Fibroblast of skin of left quadriceps (primary cell): ENCODE results near the gene CRLF1.
"Not testable (repeated sequence)": the region's sequence is repeated elsewhere in the genome, so short reads cannot be mapped to it uniquely, and the experiment has no call there.

Source experiments
- DNase-seq, 2 experiments: peaks; one replicate each; pipeline ENCODE4 v3.0.0-alpha.2; 2013; ENCODE audit warnings: low read depth in 2 of 2

The CRLF1 gene

GRCh38 chr19:18592732-18593131 is 13.9 kb downstream of the CRLF1 start:
- DNase-seq = not testable (repeated sequence)

DNA sequence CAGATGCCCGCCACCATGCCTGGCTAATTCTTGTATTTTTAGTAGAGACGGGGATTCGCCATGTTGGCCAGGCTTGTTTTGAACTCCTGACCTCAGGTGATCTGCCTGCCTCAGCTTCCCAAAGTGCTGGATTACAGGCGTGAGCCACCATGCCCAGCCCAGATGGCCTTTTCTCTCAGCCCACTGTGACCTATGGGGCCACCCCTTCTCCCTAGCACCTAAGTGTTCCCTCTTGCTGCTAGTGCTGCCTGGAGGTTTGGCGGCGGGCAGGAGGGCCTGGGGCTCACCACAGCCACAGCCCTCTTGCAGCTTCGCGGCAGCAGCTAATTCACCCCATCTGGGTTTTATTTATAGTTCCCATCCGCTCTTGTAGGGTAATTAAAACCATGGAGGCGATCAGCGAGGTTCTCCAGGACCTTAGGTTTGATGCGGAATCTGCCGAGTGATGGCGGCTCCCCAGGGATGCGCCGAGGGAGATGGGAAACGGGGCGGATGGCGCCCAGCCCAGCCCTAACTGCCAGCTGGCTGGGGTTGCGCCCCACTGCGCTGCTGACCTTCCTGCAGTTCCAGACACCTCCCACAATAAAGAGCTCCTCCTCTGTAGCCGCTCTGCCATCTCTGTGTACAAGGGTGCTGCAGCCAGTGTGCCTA is 14.7 kb downstream of the CRLF1 start:
- DNase-seq = peak; percentile 82

DNA sequence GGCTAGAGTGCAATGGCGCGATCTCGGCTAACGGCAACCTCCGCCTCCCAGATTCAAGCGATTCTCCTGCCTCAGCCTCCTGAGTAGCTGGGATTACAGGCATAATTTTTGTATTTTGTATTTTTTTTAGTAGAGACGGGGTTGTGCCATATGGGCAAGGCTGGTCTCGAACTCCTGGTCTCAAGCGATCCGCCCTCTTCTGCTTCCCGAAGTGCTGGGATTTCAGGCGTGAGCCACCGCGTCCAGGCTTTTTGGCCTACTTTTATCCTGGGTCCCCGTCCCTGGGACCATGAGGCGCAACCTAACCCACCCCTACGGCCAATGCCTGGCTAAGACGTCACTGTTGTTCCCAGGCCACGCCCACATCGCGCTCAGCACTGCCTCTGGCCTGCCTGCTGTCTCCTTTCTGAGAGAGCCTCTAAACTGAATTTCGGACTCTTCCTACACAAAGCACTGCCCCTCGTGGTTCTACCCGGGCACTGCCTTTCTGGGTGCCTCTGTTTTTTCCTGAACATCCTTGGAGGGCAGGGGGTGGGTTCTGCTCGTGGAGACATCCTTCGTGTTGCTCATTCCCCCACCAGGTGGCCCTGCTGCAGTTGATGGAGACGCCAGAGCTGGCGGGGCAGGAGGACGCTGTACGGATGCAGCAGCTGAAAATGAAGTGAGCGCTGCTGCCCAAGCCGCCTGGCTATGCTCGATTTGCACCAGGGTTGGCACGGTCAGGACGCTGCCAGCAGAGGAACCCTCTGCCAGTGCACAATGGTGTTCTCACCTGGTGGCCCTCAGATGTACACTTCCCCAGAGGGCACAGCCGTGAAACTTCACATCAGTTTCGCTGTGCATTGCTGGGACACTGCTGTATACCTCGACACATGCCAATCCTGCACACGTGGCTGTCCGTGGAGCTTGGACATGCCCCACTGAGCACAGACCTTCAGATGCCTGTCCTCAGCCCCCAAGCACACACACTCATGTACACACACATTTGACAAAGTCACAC is 16.0 kb downstream of the CRLF1 start:
- peak; percentile 53 to 55 for DNase-seq

- peak; percentile 44 for DNase-seq
These were observed 17.0 kb downstream of the CRLF1 start for GRCh38 chr19:18589380-18590272.

GRCh38 chr19:18588611-18589379 is 17.8 kb downstream of the CRLF1 start, which contains the start of gene REX1BD:
TSS of gene REX1BD (plus strand) at chr19:18588798. CDS start at chr19:18588802, 4 bp downstream.
- peak; percentile 49 to 55 for DNase-seq

DNA sequence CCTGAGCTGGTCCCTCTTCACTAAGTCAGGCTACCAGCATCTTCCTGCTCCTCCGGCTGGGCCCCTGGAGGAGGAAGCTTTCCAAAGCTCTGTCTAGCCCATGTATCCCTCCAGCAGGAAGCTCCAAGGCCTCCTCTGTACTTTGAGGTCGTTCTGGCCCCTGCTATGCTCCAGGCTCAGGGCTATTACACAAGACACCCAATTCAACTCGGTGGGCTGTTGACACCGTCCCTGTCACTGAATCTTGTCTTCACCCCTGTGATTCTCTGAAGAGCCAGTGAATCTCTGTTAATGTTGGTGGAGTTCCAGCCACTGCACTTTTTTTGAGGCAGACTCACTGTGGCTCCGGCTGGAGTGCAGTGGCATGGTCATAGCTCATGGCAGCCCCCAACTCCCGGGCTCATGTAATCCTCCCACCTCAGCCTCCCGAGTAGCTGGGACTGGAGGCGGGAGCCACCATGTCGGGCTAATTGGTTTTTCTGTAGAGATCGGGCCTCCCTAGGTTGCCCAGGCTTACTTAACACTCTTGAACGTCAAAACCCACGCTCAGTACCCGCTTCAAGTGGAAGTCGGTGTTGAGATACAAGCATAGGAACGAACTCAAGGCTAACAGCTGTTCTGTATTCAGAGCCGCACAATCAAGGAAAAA is 18.5 kb downstream of the CRLF1 start:
- DNase-seq = no peak

DNA sequence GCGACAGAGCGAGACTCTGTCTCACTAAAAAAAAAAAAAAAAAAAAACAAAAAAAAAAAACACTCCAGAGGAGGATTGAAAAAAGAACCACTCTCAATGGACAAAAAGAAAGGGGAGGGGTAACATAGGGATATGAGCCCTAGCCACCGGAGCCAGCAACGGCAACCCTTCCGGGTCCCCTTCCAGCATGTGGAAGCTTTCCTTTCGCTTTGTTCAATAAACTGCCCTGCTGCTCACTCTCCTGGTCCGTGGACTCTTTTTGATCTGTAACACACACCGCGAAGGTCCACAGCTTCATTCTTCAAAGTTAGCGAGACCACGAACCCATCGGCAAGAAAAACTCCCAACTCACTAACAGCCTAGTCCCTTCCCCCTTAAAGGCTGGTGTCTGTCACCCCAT is 19.0 kb downstream of the CRLF1 start:
- DNase-seq = no peak

DNA sequence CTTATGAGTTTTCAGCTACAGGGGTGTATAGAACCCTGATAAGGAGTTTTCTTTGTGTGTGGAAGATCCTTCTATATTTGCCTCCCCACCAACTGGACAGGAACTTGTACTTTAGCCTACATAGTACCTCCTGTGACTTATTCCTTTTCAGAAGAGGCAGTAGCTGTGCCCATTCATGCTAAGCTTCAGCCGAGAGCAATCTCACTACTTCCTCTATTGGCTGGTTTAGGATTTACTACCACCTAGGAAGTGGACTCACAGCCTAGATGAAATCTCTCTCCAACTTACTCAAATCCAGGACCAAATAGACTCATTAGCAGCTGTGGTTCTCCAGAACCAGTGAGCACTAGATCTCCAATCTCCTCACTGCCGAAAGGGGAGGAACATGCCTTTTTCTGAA is 20.3 kb downstream of the CRLF1 start:
- DNase-seq = no peak

DNA sequence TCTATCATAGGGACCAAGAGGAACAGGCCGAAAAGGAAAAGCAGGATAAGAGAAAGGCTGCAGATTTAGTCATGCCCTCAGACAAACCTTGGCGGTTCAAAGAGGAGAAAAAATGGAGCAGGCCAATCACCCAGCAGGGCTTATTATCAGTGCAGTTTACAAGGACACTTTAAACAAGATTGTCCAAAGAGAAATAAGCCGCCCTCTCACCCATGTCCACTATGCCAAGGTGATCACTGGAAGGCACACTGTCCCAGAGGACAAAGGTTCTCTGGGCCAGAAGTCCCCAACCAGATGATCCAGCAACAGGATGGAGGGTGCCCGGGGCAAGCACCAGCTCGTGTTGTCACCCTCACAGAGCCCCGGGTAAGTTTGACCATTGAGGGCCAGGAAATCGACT is 26.3 kb downstream of the CRLF1 start:
- no peak for DNase-seq

DNA sequence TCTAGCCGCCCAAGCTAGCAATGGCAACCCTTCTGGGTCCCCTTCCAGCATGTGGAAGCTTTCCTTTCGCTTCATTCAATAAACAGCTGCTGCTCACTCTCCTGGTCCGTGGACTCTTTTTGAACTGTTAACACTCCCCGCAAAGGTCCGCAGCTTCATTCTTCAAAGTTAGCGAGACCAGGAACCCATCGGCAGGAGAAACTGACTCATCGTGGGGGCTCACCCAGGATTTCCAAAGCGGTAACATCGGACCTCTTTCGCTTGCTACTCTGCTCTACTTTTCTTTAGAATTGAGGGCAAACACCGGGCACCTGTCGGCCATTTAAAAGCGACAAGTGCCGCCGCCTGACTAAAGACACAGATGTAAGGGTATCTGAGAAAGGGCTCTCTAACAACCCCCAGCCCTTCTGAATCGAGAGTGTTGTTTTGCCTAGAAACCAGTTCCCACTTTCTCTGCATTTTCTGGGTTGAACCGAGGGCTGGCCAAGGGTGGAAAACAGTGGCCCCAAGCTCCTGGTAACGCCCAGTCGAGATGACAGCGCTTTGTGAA is 29.2 kb downstream of the CRLF1 start:
- DNase-seq = no peak

DNA sequence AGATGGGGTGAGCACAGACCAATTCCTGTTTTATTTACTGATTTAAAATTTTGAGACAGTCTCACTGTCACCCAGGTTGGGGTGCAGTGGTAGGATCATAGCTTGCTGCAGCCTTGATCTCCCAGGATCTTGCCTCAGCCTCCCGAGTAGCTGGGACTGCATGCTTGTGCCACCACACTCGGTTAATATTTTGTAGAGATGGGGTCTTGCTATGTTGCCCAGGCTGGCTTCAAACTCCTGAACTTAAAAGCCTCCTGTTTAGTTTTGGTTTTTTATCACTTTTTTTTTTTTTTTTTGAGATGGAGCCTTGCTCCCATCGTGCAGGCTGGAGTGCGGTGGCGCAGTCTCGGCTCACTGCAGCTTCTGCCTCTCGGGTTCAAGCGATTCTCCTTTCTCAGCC is 30.2 kb downstream of the CRLF1 start:
- DNase-seq = no peak

GRCh38 chr19:18574691-18575291 is 31.8 kb downstream of the CRLF1 start:
- no peak for DNase-seq

DNA sequence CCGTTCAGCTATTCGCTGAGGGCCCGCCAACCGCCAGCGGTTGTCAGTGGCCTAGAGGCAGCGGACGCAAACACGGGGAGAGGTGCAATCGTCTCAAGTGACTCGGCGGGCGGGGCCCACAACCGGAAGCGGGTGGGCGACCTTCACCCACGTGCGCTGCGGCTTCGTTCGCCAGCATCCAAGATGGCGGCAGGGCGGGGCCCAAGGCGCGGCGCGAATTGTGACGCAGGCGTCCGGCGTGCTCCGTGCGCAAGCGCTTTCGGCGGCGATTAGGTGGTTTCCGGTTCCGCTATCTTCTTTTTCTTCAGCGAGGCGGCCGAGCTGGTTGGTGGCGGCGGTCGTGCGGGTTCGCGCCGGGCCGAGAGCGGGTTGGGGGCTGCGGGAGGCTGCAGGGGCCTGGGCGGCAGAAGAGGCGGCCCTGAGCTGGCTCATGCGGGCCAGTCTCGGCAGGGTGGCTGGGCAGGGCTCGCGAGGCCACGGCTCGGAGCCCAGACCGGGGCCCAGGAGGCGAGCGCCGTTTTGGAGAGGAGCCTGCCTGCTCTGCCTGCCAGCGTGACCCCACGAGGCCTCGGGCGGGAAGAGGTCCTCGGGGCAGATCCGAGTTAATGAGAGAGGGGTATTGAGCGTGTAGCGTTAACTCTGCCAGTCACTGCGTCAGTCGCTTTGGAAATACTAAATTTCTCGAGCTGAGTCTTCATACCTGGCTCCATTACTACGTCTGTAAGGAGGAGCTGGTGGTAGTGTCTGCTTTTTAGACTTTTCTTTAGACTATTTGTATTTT is 34.8 kb downstream of the CRLF1 start, which contains the start of gene UBA52:
Gene UBA52, plus strand, starts transcription at position 294 of the 781 bp plus-strand sequence. CDS start 1,444 bp downstream, outside the sequence.
- peak; percentile 91 for DNase-seq

GRCh38 chr19:18568367-18568766 is 38.2 kb downstream of the CRLF1 start:
- no peak for DNase-seq

- DNase-seq = no peak
These were observed 39.6 kb downstream of the CRLF1 start for GRCh38 chr19:18566953-18567352.

GRCh38 chr19:18562086-18562485 is 44.5 kb downstream of the CRLF1 start:
- no peak for DNase-seq

GRCh38 chr19:18559685-18560084 is 46.9 kb downstream of the CRLF1 start:
- DNase-seq = no peak

DNA sequence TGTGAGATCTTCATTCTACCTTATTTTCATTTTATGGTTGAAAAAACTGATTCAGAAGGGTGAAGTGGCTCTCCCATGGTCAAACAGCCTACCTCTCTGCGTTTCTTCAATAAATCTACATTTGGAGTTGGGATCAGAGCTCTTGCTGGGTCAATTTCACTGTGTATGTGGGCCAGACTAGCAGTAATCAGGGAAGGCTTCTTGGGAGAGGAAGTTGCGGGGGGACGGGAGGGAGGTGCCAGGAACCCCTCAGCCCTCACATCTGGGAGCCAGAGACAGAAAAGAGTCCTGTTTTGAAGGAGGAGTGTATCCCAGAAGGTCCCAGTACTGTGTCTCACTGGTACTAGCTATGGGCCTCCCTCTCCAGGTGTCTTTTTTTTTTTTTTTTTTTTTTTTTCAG is 48.0 kb downstream of the CRLF1 start:
- no peak for DNase-seq

- DNase-seq = no peak
These were observed 48.4 kb downstream of the CRLF1 start for GRCh38 chr19:18558202-18558555.
